Hepatocyte (in vitro differentiated cells): ENCODE measurements around the gene COQ9. TPM values are rescaled to one million over a fixed set of nuclear protein-coding genes. Genes with fewer than 3 reads are reported as not detected.

Experiments used
- DNase-seq: peaks from one replicate; pipeline ENCODE4 v3.0.0-alpha.2; 2016; ENCODE audit warnings: low spot score
- H2AFZ ChIP-seq: fragments of 200-600 bp; sonication (generic); 2 replicates; pipeline ENCODE4 v1.6.0; 2016; ENCODE audit warnings: antibody characterized with exemption, mild to moderate bottlenecking
- H3K27ac ChIP-seq: fragments of 200-600 bp; sonication (generic); 2 replicates; pipeline ENCODE4 v1.5.1; 2016; ENCODE audit warnings: mild to moderate bottlenecking
- H3K27me3 ChIP-seq: fragments of 200-600 bp; sonication (generic); 2 replicates; pipeline ENCODE4 v1.6.1; 2016
- H3K36me3 ChIP-seq: fragments of 200-600 bp; sonication (generic); replicated peaks from 2 replicates; pipeline ENCODE4 v1.5.1; 2016; ENCODE audit warnings: low read depth; ENCODE audit not compliant: insufficient read depth
- H3K4me1 ChIP-seq: fragments of 200-600 bp; sonication (generic); 2 replicates; pipeline ENCODE4 v1.5.1; 2016; ENCODE audit warnings: mild to moderate bottlenecking, moderate library complexity; ENCODE audit not compliant: insufficient read depth
- H3K4me2 ChIP-seq: fragments of 200-600 bp; sonication (generic); 2 replicates; pipeline ENCODE4 v1.6.0; 2016
- H3K4me3 ChIP-seq: fragments of 200-600 bp; sonication (generic); 2 replicates; pipeline ENCODE4 v1.5.1; 2016; ENCODE audit warnings: mild to moderate bottlenecking
- H3K79me2 ChIP-seq: fragments of 200-600 bp; sonication (generic); 2 replicates; pipeline ENCODE4 v1.6.0; 2017; ENCODE audit warnings: mild to moderate bottlenecking
- H3K9me2 ChIP-seq: fragments of 200-600 bp; sonication (generic); replicated peaks from 2 replicates; pipeline ENCODE4 v1.6.0; 2017; ENCODE audit warnings: mild to moderate bottlenecking; ENCODE audit not compliant: insufficient read depth
- H3K9me3 ChIP-seq: fragments of 200-600 bp; sonication (generic); 2 replicates; pipeline ENCODE4 v1.5.1; 2016; ENCODE audit warnings: low read depth, mild to moderate bottlenecking
- H4K20me1 ChIP-seq: fragments of 200-600 bp; sonication (generic); 2 replicates; pipeline ENCODE4 v1.6.0; 2016; ENCODE audit warnings: mild to moderate bottlenecking; ENCODE audit not compliant: insufficient read depth, poor library complexity, severe bottlenecking
- CTCF ChIP-seq: fragments of 200-600 bp; sonication (generic); IDR thresholded peaks from 2 replicates; pipeline ENCODE4 v1.5.1; 2016; ENCODE audit warnings: antibody characterized with exemption, mild to moderate bottlenecking; ENCODE audit not compliant: poor library complexity
- EZH2 ChIP-seq: fragments of 200-600 bp; sonication (generic); IDR thresholded peaks from 2 replicates; pipeline ENCODE4 v1.6.1; 2016; ENCODE audit warnings: antibody characterized with exemption, mild to moderate bottlenecking, borderline replicate concordance
- EZH2phosphoT487 ChIP-seq: fragments of 200-600 bp; sonication (generic); IDR thresholded peaks from one replicate; pipeline ENCODE4 v1.6.1; 2018; ENCODE audit warnings: antibody characterized with exemption, mild to moderate bottlenecking, low read depth, moderate library complexity; ENCODE audit not compliant: unreplicated experiment, severe bottlenecking
- WGBS: methylation state at CpG from one replicate; pipeline ENCODE4 v1.1.6; 2016; ENCODE audit warnings: low lambda C conversion rate; ENCODE audit errors: missing lambda C conversion rate; 5-methylcytosine and 5-hydroxymethylcytosine counted together
- polyA plus RNA-seq: library from polyadenylated mRNA; unstranded; fragments of >200 nt; fragmentation: Nextera tagmentation; extraction: Ambion mirVana; gene quantifications from 2 replicates; pipeline ENCODE4 v1.2.1, GENCODE V29; 2016
- total RNA-seq: library from RNA; depleted of rRNA; stranded (reverse); fragments of >200 nt; gene quantifications from 2 replicates; pipeline ENCODE4 v1.2.3, GENCODE V29; 2014

The COQ9 gene
- total and polyA plus RNA-seq, 2 experiments from 2014 or later: 61.9 to 81.5 TPM

DNA sequence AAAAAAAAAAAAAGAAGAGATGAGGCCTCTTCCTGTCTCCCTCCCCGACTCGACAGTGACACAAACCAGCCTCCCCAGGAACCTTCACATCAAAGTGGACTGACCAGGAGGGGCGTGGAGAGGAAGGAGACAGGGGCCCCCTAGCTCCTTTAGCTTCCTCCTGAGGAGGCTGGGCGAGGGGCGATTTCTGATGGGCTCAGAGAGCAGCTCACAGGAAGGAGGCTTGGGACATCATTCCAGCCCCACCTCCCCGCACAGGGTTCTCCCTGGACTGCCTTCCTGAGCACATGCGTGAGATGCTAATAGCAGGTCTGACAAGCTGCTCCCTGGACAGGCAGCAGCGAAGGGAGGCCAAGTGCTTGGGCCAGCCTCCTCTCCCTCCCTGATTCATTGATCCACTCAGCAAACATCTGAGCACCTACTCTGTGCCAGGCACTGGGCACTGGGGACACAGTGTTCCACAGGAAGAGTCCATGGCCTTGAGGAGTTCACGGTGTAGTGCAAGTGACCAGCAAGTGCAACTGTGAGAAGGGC lies 53.4 kb downstream of the COQ9 start:
- Histone ChIP-seq H3K9me2 (no peaks in the 10 kb centered on the region), H3K36me3 (no peaks in the 10 kb centered on the region), H3K79me2 (no peaks in the 10 kb centered on the region), H3K4me3 (no peak overlapping the region), H3K9me3 (no peaks in the 10 kb centered on the region), H3K4me1 (peaks cover 15% of the 10 kb centered on the region), H3K27me3 (no peaks in the 10 kb centered on the region), H2AFZ (no peak overlapping the region), H4K20me1 (no peaks in the 10 kb centered on the region), H3K4me2 (peak overlapping the region; percentile 5), H3K27ac (peak overlapping the region; percentile 31)
- TF ChIP-seq EZH2phosphoT487 (no peak), EZH2 (no peak), CTCF (no peak)
- WGBS: 44% methylated on average over 9 of the region's 9 CpGs
- peak; percentile 61 for DNase-seq

GRCh38 chr16:57501492-57501891 lies 54.2 kb downstream of the COQ9 start:
- H2AFZ ChIP-seq: no peak overlapping the region
- no peak overlapping the region for H3K27ac ChIP-seq
- no peaks in the 10 kb centered on the region for H3K9me3 ChIP-seq
- WGBS: 66% methylated on average over 7 of the region's 7 CpGs
- no peak for DNase-seq
- H3K9me2 ChIP-seq: no peaks in the 10 kb centered on the region
- no peak for TF ChIP-seq EZH2
- TF ChIP-seq CTCF: no peak
- no peak for TF ChIP-seq EZH2phosphoT487
- H3K4me1 ChIP-seq: peaks cover 15% of the 10 kb centered on the region
- H3K27me3 ChIP-seq: no peaks in the 10 kb centered on the region
- H4K20me1 ChIP-seq: no peaks in the 10 kb centered on the region
- no peaks in the 10 kb centered on the region for H3K36me3 ChIP-seq
- H3K79me2 ChIP-seq: no peaks in the 10 kb centered on the region
- no peak overlapping the region for H3K4me3 ChIP-seq
- no peak overlapping the region for H3K4me2 ChIP-seq

DNA sequence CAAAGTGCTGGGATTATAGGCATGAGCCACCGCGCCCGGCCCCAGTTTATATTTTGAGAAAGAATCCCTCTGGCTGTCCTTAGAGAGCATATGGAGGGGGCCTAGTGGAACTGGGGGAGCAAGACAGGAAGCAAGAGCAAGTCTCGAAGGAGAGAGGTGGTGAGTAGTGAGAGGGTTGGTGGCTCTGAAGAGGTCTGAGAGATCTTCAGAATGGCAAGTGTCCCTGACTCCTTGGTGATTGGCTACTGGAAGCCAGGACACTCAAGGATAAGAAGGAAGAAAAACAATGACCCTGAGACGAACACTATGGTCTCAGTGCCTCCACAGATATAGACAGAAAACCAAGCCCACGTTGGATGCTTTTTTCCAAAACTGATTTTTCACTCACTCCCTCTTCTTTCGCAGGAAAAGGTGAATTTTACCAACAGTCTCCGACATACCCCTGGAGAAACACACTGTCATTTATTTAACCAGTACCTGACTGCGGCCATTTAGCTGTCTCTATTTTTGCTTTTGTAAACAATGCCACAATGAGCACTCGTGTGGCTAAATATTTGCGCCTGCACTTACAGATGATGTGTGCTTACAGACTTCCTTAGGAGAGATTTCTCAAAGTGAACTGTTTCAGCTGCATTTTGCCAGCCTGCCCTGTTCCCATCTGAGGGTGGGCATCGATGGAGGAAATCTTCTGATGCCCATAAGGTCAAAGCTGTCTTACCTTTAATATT lies 54.9 kb downstream of the COQ9 start:
- Histone ChIP-seq H3K79me2 (no peaks in the 10 kb centered on the region), H2AFZ (no peak overlapping the region), H3K27ac (no peak overlapping the region), H3K27me3 (no peaks in the 10 kb centered on the region), H3K4me2 (no peak overlapping the region), H3K9me3 (no peaks in the 10 kb centered on the region), H3K9me2 (no peaks in the 10 kb centered on the region), H3K4me3 (no peak overlapping the region), H3K4me1 (peaks cover 16% of the 10 kb centered on the region), H4K20me1 (no peaks in the 10 kb centered on the region), H3K36me3 (no peaks in the 10 kb centered on the region)
- no peak for TF ChIP-seq CTCF
- TF ChIP-seq EZH2: no peak
- TF ChIP-seq EZH2phosphoT487: no peak
- 55% methylated on average over 12 of the region's 12 CpGs for WGBS
- no peak for DNase-seq
